Muscle layer of colon (tissue), 2 donors: ENCODE data around the gene PTGES3.

ENCODE experiments used
- H3K27ac ChIP-seq: one replicate; pipeline ENCODE4 v1.7.0; 2013; ENCODE audit warnings: low read depth, mild to moderate bottlenecking, low read length, moderate library complexity
- H3K27me3 ChIP-seq, 2 donors: one replicate each; pipeline ENCODE4 v1.7.0; 2013; ENCODE audit warnings: low read length in 2 of 2, mild to moderate bottlenecking in 2 of 2; ENCODE audit not compliant: insufficient read depth in 2 of 2, control insufficient read depth in 1 of 2
- H3K36me3 ChIP-seq: one replicate; pipeline ENCODE4 v1.7.0; 2013; ENCODE audit warnings: mild to moderate bottlenecking, low read length; ENCODE audit not compliant: insufficient read depth
- H3K4me1 ChIP-seq: one replicate; pipeline ENCODE4 v1.7.0; 2013; ENCODE audit warnings: mild to moderate bottlenecking, low read length; ENCODE audit not compliant: insufficient read depth
- H3K4me3 ChIP-seq, 2 donors: one replicate each; pipeline ENCODE4 v1.7.0; 2013; ENCODE audit warnings: low read length in 2 of 2, low read depth in 1 of 2, mild to moderate bottlenecking in 1 of 2, moderate library complexity in 1 of 2
- H3K9ac ChIP-seq: one replicate; pipeline ENCODE4 v1.7.0; 2013; ENCODE audit warnings: low read length
- H3K9me3 ChIP-seq: one replicate; pipeline ENCODE4 v1.7.0; 2013; ENCODE audit warnings: mild to moderate bottlenecking, low read length
- donor health status: abdominal sarcoma.
- donor health status: Adenocarcinoma of cecum.

The PTGES3 gene

DNA sequence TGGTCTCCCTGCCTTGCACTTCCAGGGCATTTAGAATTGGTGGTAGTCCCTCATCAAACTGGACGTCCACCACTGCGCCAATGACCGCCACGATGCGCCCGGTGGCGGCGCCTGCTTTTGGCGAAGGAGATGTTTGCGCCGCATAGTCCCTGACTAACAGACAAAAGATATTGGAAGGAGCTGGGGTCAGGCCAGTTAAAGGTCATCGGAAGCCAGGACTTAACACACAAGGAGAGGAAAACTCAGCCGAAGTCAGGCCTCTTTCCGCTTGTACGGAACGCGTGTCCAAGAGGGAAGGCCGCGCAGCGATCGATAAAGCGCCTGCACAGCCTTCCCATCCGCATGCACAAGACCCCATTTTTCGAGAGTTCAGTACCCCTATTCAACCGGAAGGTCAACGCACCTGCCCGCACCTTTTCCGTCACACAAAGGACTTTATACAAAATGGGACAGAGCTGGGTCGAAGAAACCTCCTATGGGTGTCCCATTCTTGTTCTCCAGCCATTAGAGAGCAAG is 42.8 kb downstream of the PTGES3 start:
- peak overlapping the region; percentile 98 for H3K9ac ChIP-seq

DNA sequence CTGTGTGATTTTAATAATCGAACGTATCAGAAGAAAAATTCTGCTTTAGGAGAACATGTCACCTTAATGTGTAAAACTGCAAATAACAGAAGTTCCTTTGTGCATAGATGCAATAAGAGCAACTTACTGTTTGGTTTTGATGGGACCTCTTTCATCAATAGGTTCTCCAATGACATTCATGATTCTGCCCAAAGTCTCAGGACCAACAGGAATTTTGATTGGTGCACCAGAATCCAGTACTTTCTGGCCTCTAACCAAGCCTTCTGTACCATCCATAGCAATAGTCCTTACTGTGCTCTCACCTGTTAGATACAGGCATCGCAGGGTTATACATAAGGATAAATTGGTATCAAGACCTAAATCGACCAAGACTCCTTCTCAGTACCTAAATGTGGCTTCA is 43.4 kb downstream of the PTGES3 start:
- H3K27me3 ChIP-seq: no peaks in the 10 kb centered on the region
- H3K36me3 ChIP-seq: peaks cover 37% of the 10 kb centered on the region
- H3K4me3 ChIP-seq: peak overlapping the region; percentile 87 to 100
- no peaks in the 10 kb centered on the region for H3K9me3 ChIP-seq
- peaks cover 36% of the 10 kb centered on the region for H3K4me1 ChIP-seq
- peak overlapping the region; percentile 99 for H3K27ac ChIP-seq
- peak overlapping the region; percentile 98 for H3K9ac ChIP-seq

More for the DNA sequence above, 42.8 kb downstream of the PTGES3 start:
- Histone ChIP-seq H3K4me1 (peaks cover 32% of the 10 kb centered on the region), H3K9me3 (no peaks in the 10 kb centered on the region), H3K4me3 (peak overlapping the region; percentile 87 to 100), H3K27ac (peak overlapping the region; percentile 99), H3K36me3 (peaks cover 32% of the 10 kb centered on the region), H3K27me3 (no peaks in the 10 kb centered on the region)

- Histone ChIP-seq H3K27ac (no peak overlapping the region), H3K27me3 (no peaks in the 10 kb centered on the region), H3K9me3 (no peaks in the 10 kb centered on the region), H3K4me3 (no peak overlapping the region), H3K9ac (no peak overlapping the region), H3K4me1 (peaks cover 40% of the 10 kb centered on the region), H3K36me3 (peaks cover 59% of the 10 kb centered on the region)
Measured at GRCh38 chr12:56641219-56641618, 46.9 kb downstream of the PTGES3 start.

DNA sequence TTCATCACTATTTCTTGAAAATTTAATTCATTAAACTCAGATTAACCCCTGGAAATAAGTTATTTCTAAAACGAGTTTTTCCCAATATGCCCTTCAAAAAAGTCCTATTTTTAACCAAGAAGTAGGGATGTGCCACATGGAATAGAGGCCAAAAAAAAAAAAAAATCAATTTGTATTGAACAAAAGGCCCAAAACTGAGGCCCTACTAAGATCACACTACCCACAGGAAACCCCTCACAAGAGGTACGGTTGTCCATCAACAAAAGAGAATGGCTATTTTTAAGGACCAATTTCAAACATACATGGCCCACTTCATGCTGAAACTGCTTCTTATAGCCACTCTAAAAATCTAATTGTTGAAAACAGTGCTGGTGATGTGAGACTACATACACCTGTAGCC is 50.5 kb downstream of the PTGES3 start:
- Histone ChIP-seq H3K4me1 (peaks cover 36% of the 10 kb centered on the region), H3K27me3 (no peaks in the 10 kb centered on the region), H3K9me3 (no peaks in the 10 kb centered on the region), H3K4me3 (no peak overlapping the region), H3K36me3 (peaks cover 37% of the 10 kb centered on the region), H3K9ac (peak overlapping the region; percentile 35), H3K27ac (peak overlapping the region; percentile 66)

GRCh38 chr12:56636675-56637540 is 51.2 kb downstream of the PTGES3 start:
- Histone ChIP-seq H3K27ac (peak overlapping the region; percentile 66), H3K4me3 (peak overlapping the region; percentile 88 to 96), H3K9ac (peak overlapping the region; percentile 94), H3K27me3 (no peaks in the 10 kb centered on the region), H3K9me3 (no peaks in the 10 kb centered on the region), H3K4me1 (peaks cover 40% of the 10 kb centered on the region), H3K36me3 (peaks cover 30% of the 10 kb centered on the region)

- H3K9ac ChIP-seq: peak overlapping the region; percentile 94
- H3K9me3 ChIP-seq: no peaks in the 10 kb centered on the region
- H3K27ac ChIP-seq: peak overlapping the region; percentile 66
- no peaks in the 10 kb centered on the region for H3K27me3 ChIP-seq
- H3K4me1 ChIP-seq: peaks cover 43% of the 10 kb centered on the region
- peak overlapping the region; percentile 88 to 96 for H3K4me3 ChIP-seq
- peaks cover 28% of the 10 kb centered on the region for H3K36me3 ChIP-seq
Measured at GRCh38 chr12:56635806-56636674, 52.0 kb downstream of the PTGES3 start.

- Histone ChIP-seq H3K4me1 (peaks cover 51% of the 10 kb centered on the region), H3K9me3 (no peaks in the 10 kb centered on the region), H3K9ac (peak overlapping the region; percentile 94), H3K27me3 (no peaks in the 10 kb centered on the region), H3K27ac (peak overlapping the region; percentile 66), H3K4me3 (peak overlapping the region; percentile 88 to 96), H3K36me3 (peaks cover 27% of the 10 kb centered on the region)
Measured at GRCh38 chr12:56634837-56635791, 53.0 kb downstream of the PTGES3 start.

DNA sequence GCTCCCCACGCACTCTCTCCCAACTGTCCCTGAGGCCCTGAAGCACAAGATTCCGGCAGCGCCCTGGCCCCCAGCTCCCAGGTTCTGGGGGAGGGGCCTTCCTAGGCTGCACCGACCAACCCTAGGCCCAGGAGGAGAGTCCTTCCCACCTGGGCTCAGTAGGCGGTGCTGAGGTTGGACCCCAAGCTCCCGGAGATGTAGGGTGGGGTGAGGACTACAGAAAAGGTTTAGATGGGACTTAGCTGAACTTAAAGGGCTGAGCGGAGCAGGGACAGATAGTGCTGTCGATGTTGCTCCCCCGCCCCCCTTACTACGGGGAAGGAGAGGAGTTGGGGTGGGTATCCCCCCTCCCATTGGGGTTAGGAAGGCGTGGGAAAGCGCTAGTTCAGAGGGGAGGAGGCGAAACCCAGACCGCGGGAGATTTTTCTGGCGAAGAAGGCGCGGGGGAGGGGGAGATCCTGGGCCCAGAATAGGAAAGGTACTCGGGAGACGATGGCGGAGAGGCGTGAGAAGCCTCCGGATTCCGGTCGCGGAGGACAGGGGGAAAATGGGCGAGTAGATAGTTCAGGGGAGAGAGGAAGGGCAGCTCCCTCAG is 53.7 kb downstream of the PTGES3 start:
- H3K4me3 ChIP-seq: peak overlapping the region; percentile 88 to 96
- H3K9me3 ChIP-seq: no peaks in the 10 kb centered on the region
- peaks cover 46% of the 10 kb centered on the region for H3K4me1 ChIP-seq
- H3K9ac ChIP-seq: peak overlapping the region; percentile 86
- peak overlapping the region; percentile 66 for H3K27ac ChIP-seq
- H3K27me3 ChIP-seq: no peaks in the 10 kb centered on the region
- H3K36me3 ChIP-seq: peaks cover 20% of the 10 kb centered on the region

DNA sequence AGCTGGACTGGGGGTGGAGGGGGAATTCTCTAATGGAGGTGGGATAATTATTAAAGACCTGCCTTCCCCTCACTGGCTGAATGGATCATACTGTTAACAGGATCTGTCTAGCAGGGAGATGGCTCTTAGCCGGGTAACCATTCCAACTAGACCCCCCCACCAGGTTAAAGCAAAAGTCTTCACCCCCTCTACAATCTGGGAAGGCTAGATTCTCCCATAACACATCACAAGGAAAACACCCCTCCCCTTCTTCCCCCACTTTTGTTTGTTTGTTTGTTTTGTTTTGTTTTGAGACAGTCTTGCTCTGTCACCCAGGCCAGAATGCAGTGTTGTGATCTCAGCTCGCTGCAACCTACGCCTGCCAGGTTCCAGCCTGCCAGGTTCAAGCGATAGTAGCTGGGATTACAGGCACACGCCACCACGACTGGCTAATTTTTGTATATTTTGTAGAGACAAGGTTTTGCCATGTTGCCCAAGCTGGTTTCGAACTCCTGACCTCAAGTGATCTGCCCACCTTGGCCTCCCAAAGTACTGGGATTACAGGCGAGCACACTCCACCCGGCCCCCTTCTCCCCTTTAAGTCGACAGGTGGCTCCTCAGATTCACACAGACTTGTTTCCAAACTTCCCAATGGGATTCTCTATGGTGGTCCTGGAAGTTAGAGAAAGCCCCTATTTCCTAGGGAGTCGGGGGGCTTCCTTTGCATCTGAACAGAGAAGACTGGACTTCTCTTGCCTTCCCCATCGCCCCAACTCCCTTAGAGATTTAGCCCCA is 54.4 kb downstream of the PTGES3 start:
- peak overlapping the region; percentile 88 to 96 for H3K4me3 ChIP-seq
- no peaks in the 10 kb centered on the region for H3K9me3 ChIP-seq
- H3K27me3 ChIP-seq: no peaks in the 10 kb centered on the region
- peak overlapping the region; percentile 66 for H3K27ac ChIP-seq
- peaks cover 47% of the 10 kb centered on the region for H3K4me1 ChIP-seq
- peak overlapping the region; percentile 86 for H3K9ac ChIP-seq
- peaks cover 14% of the 10 kb centered on the region for H3K36me3 ChIP-seq
